ENCODE data around the gene SEC22B.
"Not testable (repeated sequence)": the region's sequence is repeated elsewhere in the genome, so short reads cannot be mapped to it uniquely, and the experiment has no call there.

SEC22B gene

GRCh38 chr1:120112212-120112611 is 64.1 kb downstream of the SEC22B start:
- not testable (repeated sequence) for DNase-seq

- DNase-seq = not testable (repeated sequence)
These were observed 64.5 kb downstream of the SEC22B start for GRCh38 chr1:120111771-120112170.

GRCh38 chr1:120111008-120111407 is 65.3 kb downstream of the SEC22B start:
- not testable (repeated sequence) for DNase-seq

GRCh38 chr1:120109656-120110055 is 66.7 kb downstream of the SEC22B start:
- not testable (repeated sequence) for DNase-seq

GRCh38 chr1:120109180-120109579 is 67.1 kb downstream of the SEC22B start:
- DNase-seq = not testable (repeated sequence)

GRCh38 chr1:120105288-120105687 is 71.0 kb downstream of the SEC22B start:
- not testable (repeated sequence) for DNase-seq

- not testable (repeated sequence) for DNase-seq
These were observed 72.6 kb downstream of the SEC22B start for GRCh38 chr1:120103768-120104167.

GRCh38 chr1:120101593-120101992 is 74.7 kb downstream of the SEC22B start:
- not testable (repeated sequence) for DNase-seq
